Endothelial cell of umbilical vein (primary cell): ENCODE data around the gene KRCC1. TPM values are rescaled to one million over a fixed set of nuclear protein-coding genes. Genes with fewer than 3 reads are reported as not detected.

Experiments used
- BruUV-seq: library from RNA; stranded (reverse); fragments of 400-500 nt; replicated peaks from 2 replicates; lab custom pipeline; 2021; lab: Mats Ljungman, UMichigan
- CTCF ChIA-PET: fragments of 300-600, 350-600 bp; sonication (Branson Sonifier 250); formaldehyde crosslinking; loops from one replicate; lab custom pipeline; 2021; ENCODE audit warnings: antibody characterized with exemption, inconsistent platforms; lab: Charles Lee
- POLR2A ChIA-PET: fragments of 300-600, 350-600 bp; sonication (Branson Sonifier 250); formaldehyde crosslinking; loops from one replicate; lab custom pipeline; 2021; ENCODE audit warnings: antibody characterized with exemption, inconsistent platforms; lab: Charles Lee
- DNase-seq: peaks from one replicate; pipeline ENCODE4 v3.0.0-alpha.2; 2011; ENCODE audit warnings: low read depth, low spot score
- FAIRE-seq: peaks from 2 replicates; lab custom pipeline; 2011; peaks lifted over from hg19 to GRCh38; lab: Jason Lieb, UNC
- H2AFZ ChIP-seq: 2 replicates; pipeline ENCODE4 v1.6.0; 2012; ENCODE audit warnings: low read depth, low read length, control low read depth, inconsistent platforms
- H3K27ac ChIP-seq: 2 replicates; pipeline ENCODE4 v1.5.1; 2011; ENCODE audit warnings: low read depth, mild to moderate bottlenecking, control low read depth, low read length, moderate library complexity; ENCODE audit not compliant: insufficient read depth
- H3K27me3 ChIP-seq, 2 experiments: 2 replicates each; pipeline versions ENCODE4 v1.6.0 to v1.6.1; 2011; ENCODE audit warnings: low read length in 2 of 2, mixed read lengths in 1 of 2; ENCODE audit not compliant: control insufficient read depth in 2 of 2, insufficient read depth in 2 of 2
- H3K36me3 ChIP-seq, 2 experiments: 2 replicates in 1 of 2; 3 replicates in 1 of 2; pipeline ENCODE4 v1.5.1; 2011; ENCODE audit warnings: low read length in 2 of 2, mild to moderate bottlenecking in 1 of 2, moderate library complexity in 1 of 2; ENCODE audit not compliant: control insufficient read depth in 2 of 2, insufficient read depth in 2 of 2; ENCODE audit errors: extremely low read depth in 1 of 2
- H3K4me1 ChIP-seq: 3 replicates; pipeline ENCODE4 v1.5.1; 2011; ENCODE audit warnings: mild to moderate bottlenecking, low read length; ENCODE audit not compliant: control insufficient read depth, insufficient read depth; ENCODE audit errors: extremely low read depth
- H3K4me2 ChIP-seq: 2 replicates; pipeline ENCODE4 v1.6.1; 2011; ENCODE audit warnings: low read length, control low read depth, mixed read lengths; ENCODE audit not compliant: insufficient read depth
- H3K4me3 ChIP-seq, 3 experiments: fragments of 200-600 bp in 1 of 3; sonication (generic), shearing (Covaris generic) in 1 of 3; replicated peaks in 1 of 3; 2 replicates each; pipeline ENCODE4 v1.5.1; 2011 to 2016; ENCODE audit warnings: control low read depth in 3 of 3, low read length in 3 of 3, mild to moderate bottlenecking in 2 of 3, inconsistent platforms in 1 of 3, low read depth in 1 of 3, moderate library complexity in 1 of 3; ENCODE audit not compliant: insufficient read depth in 1 of 3
- H3K79me2 ChIP-seq: 2 replicates; pipeline ENCODE4 v1.6.0; 2012; ENCODE audit warnings: low read length, inconsistent platforms; ENCODE audit not compliant: control insufficient read depth, insufficient read depth
- H3K9ac ChIP-seq: replicated peaks from 2 replicates; pipeline ENCODE3; 2011; ENCODE audit warnings: low read length, control low read depth; ENCODE audit not compliant: insufficient read depth; ENCODE audit errors: extremely low read depth
- H3K9me1 ChIP-seq: replicated peaks from 3 replicates; pipeline ENCODE4 v1.6.0; 2011; ENCODE audit warnings: mild to moderate bottlenecking, low read length; ENCODE audit not compliant: control insufficient read depth, insufficient read depth; ENCODE audit errors: extremely low read depth
- H3K9me3 ChIP-seq: replicated peaks from 2 replicates; pipeline ENCODE4 v1.5.1; 2012; ENCODE audit warnings: low read length, inconsistent platforms; ENCODE audit not compliant: control insufficient read depth, insufficient read depth
- H4K20me1 ChIP-seq: replicated peaks from 2 replicates; pipeline ENCODE3; 2011; ENCODE audit warnings: mild to moderate bottlenecking, low read length; ENCODE audit not compliant: control insufficient read depth, insufficient read depth; ENCODE audit errors: extremely low read depth
- CTCF ChIP-seq, 2 donors: IDR thresholded peaks; 1 replicate in 1 of 2; 2 replicates in 1 of 2; pipeline ENCODE4 v1.5.1; 2011; ENCODE audit warnings: low read length in 2 of 2, mild to moderate bottlenecking in 2 of 2, moderate library complexity in 2 of 2, control low read depth in 1 of 2, inconsistent platforms in 1 of 2, low read depth in 1 of 2; ENCODE audit not compliant: insufficient read depth in 1 of 2; ENCODE audit errors: extremely low read depth in 1 of 2
- EZH2 ChIP-seq: IDR thresholded peaks from 2 replicates; pipeline ENCODE4 v1.6.1; 2012; ENCODE audit warnings: borderline replicate concordance, low read depth, mild to moderate bottlenecking, moderate library complexity, low read length, inconsistent platforms; ENCODE audit not compliant: severe bottlenecking
- FOS ChIP-seq: IDR thresholded peaks from 2 replicates; pipeline ENCODE4 v1.6.1; 2011; ENCODE audit warnings: mild to moderate bottlenecking, low read length, moderate library complexity, borderline replicate concordance; ENCODE audit not compliant: insufficient read depth
- GATA2 ChIP-seq: IDR thresholded peaks from 2 replicates; pipeline ENCODE4 v1.7.0; 2011; ENCODE audit warnings: low read depth, mild to moderate bottlenecking, moderate library complexity, mixed read lengths, low read length; ENCODE audit not compliant: insufficient read length, insufficient read depth
- JUN ChIP-seq: IDR thresholded peaks from 2 replicates; pipeline ENCODE4 v1.6.1; 2011; ENCODE audit warnings: borderline replicate concordance, low read depth; ENCODE audit not compliant: insufficient read length, insufficient read depth
- MAX ChIP-seq: IDR thresholded peaks from 2 replicates; pipeline ENCODE4 v1.6.1; 2011; ENCODE audit not compliant: insufficient read depth, insufficient read length
- MYC ChIP-seq: IDR thresholded peaks from one replicate; pipeline ENCODE4 v1.6.1; 2011; ENCODE audit warnings: mild to moderate bottlenecking, low read depth, low read length
- POLR2A ChIP-seq: IDR thresholded peaks from 2 replicates; pipeline ENCODE4 v1.6.1; 2012; ENCODE audit warnings: low read depth, mild to moderate bottlenecking, control low read depth, low read length
- POLR2AphosphoS5 ChIP-seq: IDR thresholded peaks from 2 replicates; pipeline ENCODE4 v1.6.1; 2012; ENCODE audit warnings: low read depth, mild to moderate bottlenecking, control low read depth, low read length, moderate library complexity; ENCODE audit not compliant: insufficient read depth
- dilution Hi-C: fragments of 300-500 bp; cut with MboI; formaldehyde crosslinking; loops from one replicate; pipeline ENCODE4 v1.15.0; 2019; ENCODE audit warnings: low sequenced_read_pairs; ENCODE audit not compliant: extremely low pct_ligation_motif_present
- intact Hi-C: fragments of 100-400 bp; cut with micrococcal nuclease; formaldehyde crosslinking; loops from one replicate; pipeline ENCODE4 v1.10.0; 2022
- polyA plus RNA-seq, 4 experiments: library from polyadenylated mRNA; depleted of rRNA in 3 of 4; stranded (reverse) in 3 of 4; unstranded in 1 of 4; fragments of >200 nt; gene quantifications; 2 replicates each; pipeline versions ENCODE4 v1.2.1 to v1.2.3, GENCODE V29; 2011 to 2012; ENCODE audit warnings: missing spikeins in 1 of 4
- total RNA-seq: library from RNA; stranded (reverse); gene quantifications from 2 replicates; pipeline ENCODE4 v1.2.3, GENCODE V29; 2021

Gene KRCC1
- total and polyA plus RNA-seq, 2 donors (not counting 3 experiments of a cell fraction or from before 2014, with no cell fraction given), result 7.4 to 15.0 TPM

DNA sequence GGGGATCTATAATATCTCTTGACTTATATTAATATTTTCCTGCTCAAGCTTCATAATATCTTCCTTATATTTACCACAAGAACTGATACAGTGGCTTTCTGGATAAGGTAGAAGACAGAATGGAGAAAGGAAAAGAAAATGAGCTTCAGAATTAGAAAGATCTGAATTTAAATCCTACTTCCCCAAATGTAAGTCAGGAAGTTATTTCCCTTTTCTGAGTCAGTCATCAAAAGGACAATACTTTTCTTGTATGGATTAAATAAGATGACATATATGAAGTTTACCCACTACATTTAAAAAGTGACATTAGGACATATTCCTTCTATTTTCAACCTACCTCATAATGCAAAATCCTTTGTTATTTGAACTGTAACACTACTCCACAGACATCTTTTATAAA, 19.0 kb downstream of the KRCC1 start:
- no peak for FAIRE-seq
- H3K79me2 ChIP-seq, result no peaks in the 10 kb centered on the region
- peaks cover 9% of the 10 kb centered on the region for H3K4me1 ChIP-seq
- dilution Hi-C loops (no loop called here), intact Hi-C loops (no loop called here)
- no peak overlapping the region for H3K4me2 ChIP-seq
- H3K4me3 ChIP-seq, result no peak overlapping the region
- peaks cover 1 to 5% of the 10 kb centered on the region in 2 experiments for H3K36me3 ChIP-seq
- H3K9me1 ChIP-seq, result no peaks in the 10 kb centered on the region
- H3K9me3 ChIP-seq, result no peaks in the 10 kb centered on the region
- CTCF ChIA-PET, result interaction anchor here (1.6 kb wide), 1 partner anchor 23 kb away, joined by 6 read pairs; no protein-coding TSS in a partner anchor
- H3K27ac ChIP-seq, result no peak overlapping the region
- H4K20me1 ChIP-seq, result no peaks in the 10 kb centered on the region
- TF ChIP-seq POLR2A (no peak), MAX (no peak), MYC (no peak), POLR2AphosphoS5 (no peak), JUN (no peak), FOS (no peak), EZH2 (no peak), GATA2 (no peak), CTCF (IDR thresholded peaks at IDR 0.05; ENCODE audit: extremely low read depth in 1 of 2, insufficient read depth in 1 of 2, low read depth in 1 of 2, low read length in 2 of 2) (no peak)
- POLR2A ChIA-PET, result no interaction called here
- DNase-seq, result no peak
- no TSS peak for BruUV-seq
- no peak overlapping the region for H3K9ac ChIP-seq
- H2AFZ ChIP-seq, result no peak overlapping the region
- no peaks in the 10 kb centered on the region for H3K27me3 ChIP-seq
